ENCODE measurements around the gene C2CD4D.

- TF ChIP-seq, protein P1, sequence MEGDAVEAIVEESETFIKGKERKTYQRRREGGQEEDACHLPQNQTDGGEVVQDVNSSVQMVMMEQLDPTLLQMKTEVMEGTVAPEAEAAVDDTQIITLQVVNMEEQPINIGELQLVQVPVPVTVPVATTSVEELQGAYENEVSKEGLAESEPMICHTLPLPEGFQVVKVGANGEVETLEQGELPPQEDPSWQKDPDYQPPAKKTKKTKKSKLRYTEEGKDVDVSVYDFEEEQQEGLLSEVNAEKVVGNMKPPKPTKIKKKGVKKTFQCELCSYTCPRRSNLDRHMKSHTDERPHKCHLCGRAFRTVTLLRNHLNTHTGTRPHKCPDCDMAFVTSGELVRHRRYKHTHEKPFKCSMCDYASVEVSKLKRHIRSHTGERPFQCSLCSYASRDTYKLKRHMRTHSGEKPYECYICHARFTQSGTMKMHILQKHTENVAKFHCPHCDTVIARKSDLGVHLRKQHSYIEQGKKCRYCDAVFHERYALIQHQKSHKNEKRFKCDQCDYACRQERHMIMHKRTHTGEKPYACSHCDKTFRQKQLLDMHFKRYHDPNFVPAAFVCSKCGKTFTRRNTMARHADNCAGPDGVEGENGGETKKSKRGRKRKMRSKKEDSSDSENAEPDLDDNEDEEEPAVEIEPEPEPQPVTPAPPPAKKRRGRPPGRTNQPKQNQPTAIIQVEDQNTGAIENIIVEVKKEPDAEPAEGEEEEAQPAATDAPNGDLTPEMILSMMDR (IDR thresholded peaks at IDR 0.05) = no peak
- no peak for TF ChIP-seq POLR2A (IDR thresholded peaks at IDR 0.05)
These were observed 1.8 kb downstream of the C2CD4D start for GRCh38 chr1:151837884-151838221.
